ENCODE data around the gene OLA1.
A peak's percentile ranks its signal among the peaks of the same experiment; 100 is the strongest.

The OLA1 gene

GRCh38 chr2:174031226-174031625, 217.1 kb downstream of the OLA1 start:
- DNase-seq (ENCODE audit: low read depth), result no peak
- in situ Hi-C loops (cut with HindIII; ENCODE audit: low sequenced_read_pairs), result loop anchor here (25.0 kb wide), 1 partner anchor 469 kb away; no protein-coding TSS in a partner anchor
- no peak overlapping the region for H3K4me3 ChIP-seq (ENCODE audit: low read depth, low read length)
- no peak for TF ChIP-seq CTCF (IDR thresholded peaks at IDR 0.05; ENCODE audit: low read depth, low read length, missing control alignments)

GRCh38 chr2:174028935-174029334, 219.4 kb downstream of the OLA1 start:
- no peak for DNase-seq (ENCODE audit: low read depth)
- no peak overlapping the region for H3K4me3 ChIP-seq (ENCODE audit: low read depth, low read length)
- in situ Hi-C loops (cut with HindIII; ENCODE audit: low sequenced_read_pairs), result loop anchor here (25.0 kb wide), 1 partner anchor 467 kb away; no protein-coding TSS in a partner anchor
- TF ChIP-seq CTCF (IDR thresholded peaks at IDR 0.05; ENCODE audit: low read depth, low read length, missing control alignments), result no peak

- no peak for DNase-seq (ENCODE audit: low read depth)
- no peak overlapping the region for H3K4me3 ChIP-seq (ENCODE audit: low read depth, low read length)
- in situ Hi-C loops (cut with HindIII; ENCODE audit: low sequenced_read_pairs), result loop anchor here (25.0 kb wide), 1 partner anchor 466 kb away; no protein-coding TSS in a partner anchor
- no peak for TF ChIP-seq CTCF (IDR thresholded peaks at IDR 0.05; ENCODE audit: low read depth, low read length, missing control alignments)
Measured at GRCh38 chr2:174027956-174028355, 220.4 kb downstream of the OLA1 start.

- TF ChIP-seq CTCF (IDR thresholded peaks at IDR 0.05; ENCODE audit: low read depth, low read length, missing control alignments), result no peak
- in situ Hi-C loops (cut with HindIII; ENCODE audit: low sequenced_read_pairs), result loop anchor here (25.0 kb wide), 1 partner anchor 464 kb away; no protein-coding TSS in a partner anchor
- no peak overlapping the region for H3K4me3 ChIP-seq (ENCODE audit: low read depth, low read length)
- DNase-seq (ENCODE audit: low read depth), result no peak
Measured at GRCh38 chr2:174026122-174026845, 222.0 kb downstream of the OLA1 start.

GRCh38 chr2:174025271-174026121, 222.8 kb downstream of the OLA1 start:
- peak; percentile 83 for DNase-seq (ENCODE audit: low read depth)
- in situ Hi-C loops (cut with HindIII; ENCODE audit: low sequenced_read_pairs), result loop anchor here (25.0 kb wide), 1 partner anchor 463 kb away; no protein-coding TSS in a partner anchor
- TF ChIP-seq CTCF (IDR thresholded peaks at IDR 0.05; ENCODE audit: low read depth, low read length, missing control alignments), result no peak
- no peak overlapping the region for H3K4me3 ChIP-seq (ENCODE audit: low read depth, low read length)

GRCh38 chr2:174024524-174025270, 223.6 kb downstream of the OLA1 start:
- no peak overlapping the region for H3K4me3 ChIP-seq (ENCODE audit: low read depth, low read length)
- in situ Hi-C loops (cut with HindIII; ENCODE audit: low sequenced_read_pairs), result loop anchor here (25.0 kb wide), 1 partner anchor 462 kb away; no protein-coding TSS in a partner anchor
- no peak for TF ChIP-seq CTCF (IDR thresholded peaks at IDR 0.05; ENCODE audit: low read depth, low read length, missing control alignments)
- DNase-seq (ENCODE audit: low read depth), result peak; percentile 86
